Sigmoid colon (tissue), 7 donors: ENCODE data around the gene RAMAC. TPM values are rescaled to one million over a fixed set of nuclear protein-coding genes. Genes with fewer than 3 reads are reported as not detected.

Source experiments
- DNase-seq: peaks from one replicate; pipeline ENCODE4 v3.0.0-alpha.2; 2019
- H3K27ac ChIP-seq, 4 donors: fragments of 200-600 bp; sonication (generic); one replicate each; pipeline ENCODE4 v1.5.1; 2016 to 2019; ENCODE audit warnings: mild to moderate bottlenecking in 1 of 4
- H3K27me3 ChIP-seq, 3 donors: fragments of 200-600 bp; sonication (generic); one replicate each; pipeline ENCODE4 v1.5.1; 2019; ENCODE audit warnings: mild to moderate bottlenecking in 1 of 3
- H3K36me3 ChIP-seq, 4 donors: fragments of 200-600 bp; sonication (generic); one replicate each; pipeline ENCODE4 v1.5.1; 2016 to 2019
- H3K4me1 ChIP-seq, 4 donors: fragments of 200-600 bp; sonication (generic); one replicate each; pipeline ENCODE4 v1.5.1; 2017 to 2019
- H3K4me3 ChIP-seq, 4 donors: fragments of 200-600 bp; sonication (generic); one replicate each; pipeline ENCODE4 v1.5.1; 2017 to 2019; ENCODE audit warnings: mild to moderate bottlenecking in 2 of 4, moderate library complexity in 1 of 4
- H3K9me3 ChIP-seq, 4 donors: fragments of 200-600 bp in 3 of 4; sonication (generic) in 3 of 4; one replicate each; pipeline versions ENCODE4 v1.5.1 to v1.6.1; 2013 to 2019
- EP300 ChIP-seq, 4 donors: sonication (generic); formaldehyde crosslinking; IDR thresholded peaks; one replicate each; pipeline ENCODE4 v1.6.1; 2017; ENCODE audit warnings: antibody characterized with exemption in 4 of 4
- POLR2A ChIP-seq, 2 donors: fragments of 450-650 bp; IDR thresholded peaks; one replicate each; pipeline ENCODE4 v1.6.1; 2016; ENCODE audit warnings: antibody characterized with exemption in 2 of 2, mild to moderate bottlenecking in 2 of 2, moderate library complexity in 2 of 2
- POLR2AphosphoS5 ChIP-seq, 4 donors: sonication (generic); formaldehyde crosslinking; IDR thresholded peaks; one replicate each; pipeline ENCODE4 v1.6.1; 2017; ENCODE audit warnings: antibody characterized with exemption in 4 of 4
- WGBS, 2 donors: extraction: QIAGEN DNeasy Blood & Tissue Kit; methylation state at CpG; one replicate each; pipeline ENCODE4 v1.1.7; 2013; 5-methylcytosine and 5-hydroxymethylcytosine counted together
- intact Hi-C: fragments of 100-400 bp; cut with DNase I; formaldehyde crosslinking; loops from one replicate; pipeline ENCODE4 v1.15.1; 2023
- polyA plus RNA-seq, 3 donors: library from polyadenylated mRNA; stranded (reverse); fragments of 200-250 nt; gene quantifications; one replicate each; pipeline ENCODE4 v1.2.3, GENCODE V29; 2013
- total RNA-seq, 4 donors: library from RNA; depleted of rRNA; stranded (reverse); fragments of >200 nt; gene quantifications; one replicate each; pipeline ENCODE4 v1.1.0, GENCODE V29; 2016
- TF ChIP-seq, protein P1 (sequence below), 4 experiments: fragments of 450-650 bp in 3 of 4; fragments of 200-600 bp in 1 of 4; IDR thresholded peaks; one replicate each; pipeline ENCODE4 v1.5.1; 2016 to 2019; ENCODE audit warnings: antibody characterized with exemption in 4 of 4, mild to moderate bottlenecking in 3 of 4, moderate library complexity in 2 of 4
- donor health status: healthy with polysubstance abuse.
- donor health status: Bipolar disorder and iron deficiency.
- donor health status: healthy.

RAMAC gene
- total and polyA plus RNA-seq, 7 donors: 10.8 to 40.2 (median 19.8) TPM

DNA sequence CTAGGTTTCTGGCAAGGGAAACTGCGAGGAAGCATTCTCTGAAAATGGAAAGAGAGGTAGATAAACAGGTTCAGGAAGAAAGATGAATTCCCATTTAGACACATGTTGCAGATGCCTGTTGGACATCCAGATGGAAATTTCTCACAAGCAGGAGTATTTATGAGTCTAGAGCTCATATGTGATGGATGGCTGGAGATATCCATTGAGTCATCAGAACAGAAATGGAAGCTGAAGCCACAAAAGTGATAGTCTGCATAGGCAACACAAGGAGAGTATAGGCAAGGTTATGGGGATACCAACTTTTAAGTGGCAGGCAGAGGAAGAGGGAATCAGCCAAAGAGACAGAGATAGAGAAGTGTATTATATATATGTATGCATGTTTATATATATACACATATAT, 6.3 kb upstream of the RAMAC start:
- intact Hi-C loops: no loop called here
- WGBS, 2 donors: 96 to 97% methylated on average over 1 of the region's 1 CpG
- no peak overlapping the region for H3K27ac ChIP-seq
- no peak for TF ChIP-seq POLR2AphosphoS5 (IDR thresholded peaks at IDR 0.05)
- no peak for TF ChIP-seq POLR2A (IDR thresholded peaks at IDR 0.05)
- no peak for TF ChIP-seq EP300 (IDR thresholded peaks at IDR 0.05)
- TF ChIP-seq, protein P1, sequence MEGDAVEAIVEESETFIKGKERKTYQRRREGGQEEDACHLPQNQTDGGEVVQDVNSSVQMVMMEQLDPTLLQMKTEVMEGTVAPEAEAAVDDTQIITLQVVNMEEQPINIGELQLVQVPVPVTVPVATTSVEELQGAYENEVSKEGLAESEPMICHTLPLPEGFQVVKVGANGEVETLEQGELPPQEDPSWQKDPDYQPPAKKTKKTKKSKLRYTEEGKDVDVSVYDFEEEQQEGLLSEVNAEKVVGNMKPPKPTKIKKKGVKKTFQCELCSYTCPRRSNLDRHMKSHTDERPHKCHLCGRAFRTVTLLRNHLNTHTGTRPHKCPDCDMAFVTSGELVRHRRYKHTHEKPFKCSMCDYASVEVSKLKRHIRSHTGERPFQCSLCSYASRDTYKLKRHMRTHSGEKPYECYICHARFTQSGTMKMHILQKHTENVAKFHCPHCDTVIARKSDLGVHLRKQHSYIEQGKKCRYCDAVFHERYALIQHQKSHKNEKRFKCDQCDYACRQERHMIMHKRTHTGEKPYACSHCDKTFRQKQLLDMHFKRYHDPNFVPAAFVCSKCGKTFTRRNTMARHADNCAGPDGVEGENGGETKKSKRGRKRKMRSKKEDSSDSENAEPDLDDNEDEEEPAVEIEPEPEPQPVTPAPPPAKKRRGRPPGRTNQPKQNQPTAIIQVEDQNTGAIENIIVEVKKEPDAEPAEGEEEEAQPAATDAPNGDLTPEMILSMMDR (IDR thresholded peaks at IDR 0.05): no peak
- H3K36me3 ChIP-seq: no peaks in the 10 kb centered on the region
- H3K27me3 ChIP-seq: no peaks in the 10 kb centered on the region
- DNase-seq: no peak
- no peaks in the 10 kb centered on the region for H3K9me3 ChIP-seq
- no peak overlapping the region for H3K4me3 ChIP-seq
- no peaks in the 10 kb centered on the region for H3K4me1 ChIP-seq

DNA sequence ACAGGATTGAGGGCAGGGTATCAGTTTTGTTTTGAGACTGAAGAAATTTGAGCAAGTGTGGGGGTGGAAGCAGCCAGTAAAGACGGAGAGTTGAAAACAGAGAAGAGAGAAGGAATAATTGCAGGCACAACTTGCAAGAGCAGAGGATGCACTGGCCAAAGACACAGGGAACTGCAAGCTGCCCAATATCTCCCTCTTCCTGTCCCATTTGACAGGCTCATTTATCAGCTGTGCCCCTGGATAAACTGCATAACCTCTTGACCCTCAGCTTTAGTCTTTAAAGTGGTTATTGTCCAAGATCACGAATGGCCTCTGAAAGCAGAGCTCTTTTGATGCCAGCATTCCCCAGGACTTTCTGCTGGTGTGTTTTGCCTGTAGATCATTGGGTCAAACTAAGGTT, 5.0 kb upstream of the RAMAC start:
- intact Hi-C loops: no loop called here
- DNase-seq: no peak
- Histone ChIP-seq H3K4me3 (no peak overlapping the region), H3K27ac (no peak overlapping the region), H3K27me3 (no peaks in the 10 kb centered on the region), H3K4me1 (peaks cover 0 to 7% (median 5%) of the 10 kb centered on the region in 4 donors), H3K9me3 (no peaks in the 10 kb centered on the region), H3K36me3 (no peaks in the 10 kb centered on the region)
- 70 to 78% methylated on average over 2 of the region's 2 CpGs for WGBS, 2 donors
- TF ChIP-seq, protein P1 (IDR thresholded peaks at IDR 0.05): no peak

DNA sequence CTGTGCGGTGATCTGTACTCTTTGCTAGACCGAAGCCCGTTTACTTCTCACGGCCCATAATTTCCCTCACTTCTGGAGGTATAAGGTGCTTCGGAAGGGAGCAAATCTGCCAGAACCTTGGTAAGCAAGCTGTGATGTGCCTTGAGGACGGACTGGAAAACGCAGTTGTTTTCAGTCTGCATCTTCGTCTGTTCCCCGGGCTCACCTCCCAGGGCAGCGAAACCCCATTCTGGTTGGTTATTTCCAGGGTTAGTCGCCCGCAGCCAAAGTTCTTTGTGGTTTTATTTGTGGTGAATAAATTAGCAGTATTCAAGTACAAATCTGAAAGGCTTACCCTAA, 401 bp downstream of the RAMAC start:
- Histone ChIP-seq H3K9me3 (no peaks in the 10 kb centered on the region), H3K27ac (peak overlapping the region; percentile 72 to 80 (median 78)), H3K36me3 (peaks cover 0 to 30% (median 6%) of the 10 kb centered on the region in 4 donors), H3K4me1 (peaks cover 0 to 23% (median 18%) of the 10 kb centered on the region in 4 donors), H3K4me3 (peak overlapping the region; percentile 59 to 96 (median 76)), H3K27me3 (no peaks in the 10 kb centered on the region)
- DNase-seq: no peak
- WGBS, 2 donors: 0 to 1% methylated on average over 12 of the region's 12 CpGs
- TF ChIP-seq, protein P1 (IDR thresholded peaks at IDR 0.05): no peak
- no peak for TF ChIP-seq POLR2A (IDR thresholded peaks at IDR 0.05)
- TF ChIP-seq EP300 (IDR thresholded peaks at IDR 0.05): no peak
- TF ChIP-seq POLR2AphosphoS5 (IDR thresholded peaks at IDR 0.05): no peak
- intact Hi-C loops: loop anchor here (5.0 kb wide), 2 partner anchors 139 to 234 kb away; no protein-coding TSS in a partner anchor

DNA sequence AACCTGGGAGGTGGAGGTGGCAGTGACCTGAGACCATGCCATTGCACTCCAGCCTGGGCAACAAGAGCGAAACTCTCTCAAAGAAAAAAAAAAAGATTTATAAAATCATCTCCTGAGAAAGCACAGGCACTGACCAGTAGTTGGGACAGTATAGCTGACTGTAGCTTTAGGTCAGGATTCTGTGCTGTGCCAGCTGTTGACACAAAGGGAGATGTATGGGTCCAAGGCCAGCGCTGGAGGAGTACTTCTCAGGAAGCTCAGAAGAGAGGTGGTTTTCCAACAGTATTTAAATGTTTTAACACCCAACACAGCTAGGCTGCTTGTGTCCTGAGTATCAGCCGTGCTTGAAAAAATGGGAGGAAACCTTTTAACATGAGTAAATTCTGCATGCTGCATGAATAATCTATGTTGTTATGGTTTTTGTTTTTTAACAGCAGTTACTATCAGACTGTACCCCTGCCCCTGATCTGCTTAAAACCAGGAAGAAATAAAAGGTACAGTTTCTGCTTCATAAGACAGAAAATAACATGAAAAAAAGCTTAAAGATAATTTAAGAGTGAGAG, 6.5 kb downstream of the RAMAC start:
- TF ChIP-seq POLR2A (IDR thresholded peaks at IDR 0.05) (no peak), EP300 (IDR thresholded peaks at IDR 0.05) (no peak)
- peaks cover 0 to 6% (median under 1%) of the 10 kb centered on the region in 4 donors for H3K4me1 ChIP-seq
- no peak for DNase-seq

DNA sequence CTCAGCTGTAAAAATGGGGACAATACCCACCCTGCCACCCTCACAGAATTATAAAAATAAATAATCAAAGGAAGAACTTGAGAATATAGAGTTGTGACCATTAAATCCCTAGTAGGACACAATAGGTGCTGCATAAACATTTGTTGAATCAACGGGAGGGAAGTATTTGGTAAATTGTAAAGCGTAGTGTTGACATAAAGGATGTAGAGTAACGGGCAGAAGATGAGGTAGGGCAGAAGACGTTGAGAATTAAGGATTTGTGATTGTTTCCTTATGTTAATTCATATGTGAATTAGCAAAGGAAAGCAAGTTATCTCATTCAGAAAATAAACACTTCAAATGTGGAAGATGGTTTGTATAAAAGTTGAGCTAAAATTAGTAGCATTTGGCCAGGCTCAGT, 7.1 kb downstream of the RAMAC start:
- Histone ChIP-seq H3K36me3 (peaks cover 0 to 31% (median 8%) of the 10 kb centered on the region in 4 donors), H3K27ac (no peak overlapping the region), H3K4me1 (no peaks in the 10 kb centered on the region), H3K27me3 (no peaks in the 10 kb centered on the region), H3K9me3 (no peaks in the 10 kb centered on the region), H3K4me3 (no peak overlapping the region)
- intact Hi-C loops: no loop called here
- DNase-seq: no peak
- no peak for TF ChIP-seq POLR2A (IDR thresholded peaks at IDR 0.05)
- TF ChIP-seq POLR2AphosphoS5 (IDR thresholded peaks at IDR 0.05): no peak
- TF ChIP-seq, protein P1 (IDR thresholded peaks at IDR 0.05): no peak
- no peak for TF ChIP-seq EP300 (IDR thresholded peaks at IDR 0.05)
- WGBS, 2 donors: 57 to 69% methylated on average over 4 of the region's 4 CpGs

More for the DNA sequence above, 6.5 kb downstream of the RAMAC start:
- no peaks in the 10 kb centered on the region for H3K9me3 ChIP-seq
- H3K4me3 ChIP-seq: no peak overlapping the region
- no peaks in the 10 kb centered on the region for H3K27me3 ChIP-seq
- intact Hi-C loops: no loop called here
- peaks cover 0 to 36% (median 8%) of the 10 kb centered on the region in 4 donors for H3K36me3 ChIP-seq
- WGBS, 2 donors: 92% methylated on average over 3 of the region's 3 CpGs
- H3K27ac ChIP-seq: no peak overlapping the region
